DOHH2 (cell line): ENCODE data around the gene VWF.
A peak's percentile ranks its signal among the peaks of the same experiment; 100 is the strongest.

Experiments used
- CTCF ChIP-seq: fragments of 200-600 bp; sonication (generic); IDR thresholded peaks from one replicate; pipeline ENCODE4 v1.5.1; 2014; ENCODE audit warnings: antibody characterized with exemption, mild to moderate bottlenecking, low read depth, low read length; ENCODE audit not compliant: poor library complexity, severe bottlenecking
- EZH2phosphoT487 ChIP-seq: fragments of 200-600 bp; sonication (generic); IDR thresholded peaks from 2 replicates; pipeline ENCODE4 v1.6.1; 2017; ENCODE audit warnings: borderline replicate concordance, mild to moderate bottlenecking, antibody characterized with exemption, low read length, moderate library complexity, mixed read lengths

- TF ChIP-seq CTCF (peak; percentile 85), EZH2phosphoT487 (no peak)
These were observed 158.5 kb downstream of the VWF start for GRCh38 chr12:5965950-5966383.
